ENCODE data around the gene ARFRP1. TPM values are rescaled to one million over a fixed set of nuclear protein-coding genes. Genes with fewer than 3 reads are reported as not detected.
"Not testable (repeated sequence)": the region's sequence is repeated elsewhere in the genome, so short reads cannot be mapped to it uniquely, and the experiment has no call there.

The ARFRP1 gene
- total RNA-seq, 1 experiment from 2014 or later: 71.2 TPM

- TF ChIP-seq EZH2phosphoT487 (IDR thresholded peaks at IDR 0.05; ENCODE audit: borderline replicate concordance, low read length) (no peak), CTCF (conservative IDR thresholded peaks at IDR 0.05; ENCODE audit: low read depth, low read length) (no peak), EZH2 (IDR thresholded peaks at IDR 0.05; ENCODE audit: low read length, unreplicated experiment) (no peak)
- H3K9me2 ChIP-seq (replicated peaks; ENCODE audit: low read length): no peaks in the 10 kb centered on the region
- POLR2A ChIA-PET (ENCODE audit: unreplicated experiment): no interaction called here
- no peaks in the 10 kb centered on the region for H3K4me1 ChIP-seq (ENCODE audit: insufficient read depth, low read length)
- no TSS peak for BruUV-seq (replicated peaks)
- no peaks in the 10 kb centered on the region for H4K20me1 ChIP-seq (ENCODE audit: low read length)
- no peak overlapping the region for H3K4me3 ChIP-seq (ENCODE audit: low read length)
- ATAC-seq (no peak), DNase-seq (no peak)
- intact Hi-C loops (cut with micrococcal nuclease): no loop called here
- H3K36me3 ChIP-seq (ENCODE audit: low read depth, low read length): peaks cover 12% of the 10 kb centered on the region
- H2AFZ ChIP-seq (ENCODE audit: low read length): no peak overlapping the region
- no peak overlapping the region for H3K27ac ChIP-seq (ENCODE audit: low read length)
- H3K4me2 ChIP-seq (ENCODE audit: low read length): no peak overlapping the region
- H3K9ac ChIP-seq (ENCODE audit: low read length): no peak overlapping the region
- H3K79me2 ChIP-seq (ENCODE audit: low read length): no peaks in the 10 kb centered on the region
- no peaks in the 10 kb centered on the region for H3K9me3 ChIP-seq (ENCODE audit: low read length)
- CTCF ChIA-PET: no interaction called here
- H3F3A ChIP-seq (ENCODE audit: low read length, unreplicated experiment): no peaks in the 10 kb centered on the region
- no peaks in the 10 kb centered on the region for H3K27me3 ChIP-seq (ENCODE audit: low read length)
These were observed 33.8 kb downstream of the ARFRP1 start for GRCh38 chr20:63673951-63674350.

GRCh38 chr20:63672666-63673065 is 35.1 kb downstream of the ARFRP1 start:
- BruUV-seq (replicated peaks): no TSS peak
- no peaks in the 10 kb centered on the region for H3K9me2 ChIP-seq (replicated peaks; ENCODE audit: low read length)
- H3K27me3 ChIP-seq (ENCODE audit: low read length): no peaks in the 10 kb centered on the region
- H3K79me2 ChIP-seq (ENCODE audit: low read length): no peaks in the 10 kb centered on the region
- POLR2A ChIA-PET (ENCODE audit: unreplicated experiment): no interaction called here
- H3K9me3 ChIP-seq (ENCODE audit: low read length): no peaks in the 10 kb centered on the region
- intact Hi-C loops (cut with micrococcal nuclease): no loop called here
- H2AFZ ChIP-seq (ENCODE audit: low read length): no peak overlapping the region
- no peak for ATAC-seq
- H3K9ac ChIP-seq (ENCODE audit: low read length): no peak overlapping the region
- TF ChIP-seq EZH2 (IDR thresholded peaks at IDR 0.05; ENCODE audit: low read length, unreplicated experiment) (no peak), CTCF (conservative IDR thresholded peaks at IDR 0.05; ENCODE audit: low read depth, low read length) (no peak), EZH2phosphoT487 (IDR thresholded peaks at IDR 0.05; ENCODE audit: borderline replicate concordance, low read length) (no peak)
- H3K4me1 ChIP-seq (ENCODE audit: insufficient read depth, low read length): no peaks in the 10 kb centered on the region
- no peaks in the 10 kb centered on the region for H4K20me1 ChIP-seq (ENCODE audit: low read length)
- no peak overlapping the region for H3K27ac ChIP-seq (ENCODE audit: low read length)
- no peak for DNase-seq
- H3K36me3 ChIP-seq (ENCODE audit: low read depth, low read length): peaks cover 22% of the 10 kb centered on the region
- H3K4me2 ChIP-seq (ENCODE audit: low read length): no peak overlapping the region
- H3F3A ChIP-seq (ENCODE audit: low read length, unreplicated experiment): no peaks in the 10 kb centered on the region
- no peak overlapping the region for H3K4me3 ChIP-seq (ENCODE audit: low read length)
- CTCF ChIA-PET: no interaction called here

GRCh38 chr20:63671695-63672094 is 36.1 kb downstream of the ARFRP1 start:
- BruUV-seq (replicated peaks); H4K20me1 ChIP-seq (ENCODE audit: low read length); H3K9me3 ChIP-seq (ENCODE audit: low read length); H3K79me2 ChIP-seq (ENCODE audit: low read length); DNase-seq; H3K9ac ChIP-seq (ENCODE audit: low read length); CTCF ChIA-PET; POLR2A ChIA-PET (ENCODE audit: unreplicated experiment); H3K27me3 ChIP-seq (ENCODE audit: low read length); H3F3A ChIP-seq (ENCODE audit: low read length, unreplicated experiment); H3K9me2 ChIP-seq (replicated peaks; ENCODE audit: low read length); H2AFZ ChIP-seq (ENCODE audit: low read length); H3K4me2 ChIP-seq (ENCODE audit: low read length); H3K27ac ChIP-seq (ENCODE audit: low read length); ATAC-seq; H3K4me3 ChIP-seq (ENCODE audit: low read length); intact Hi-C loops (cut with micrococcal nuclease); H3K4me1 ChIP-seq (ENCODE audit: insufficient read depth, low read length): not testable (repeated sequence)
- peaks cover 28% of the 10 kb centered on the region for H3K36me3 ChIP-seq (ENCODE audit: low read depth, low read length)

Data from PC-3 (cell line).